GM23248 (cell line): ENCODE data around the gene FAM120C.

Source experiments
- EZH2 ChIP-seq: fragments of 200-600 bp; sonication (generic); IDR thresholded peaks from 2 replicates; pipeline ENCODE4 v1.6.1; 2018; ENCODE audit warnings: antibody characterized with exemption, mild to moderate bottlenecking; ENCODE audit not compliant: insufficient read depth, poor library complexity, severe bottlenecking
- EZH2phosphoT487 ChIP-seq: fragments of 200-600 bp; sonication (generic); IDR thresholded peaks from 2 replicates; pipeline ENCODE4 v1.6.1; 2018; ENCODE audit warnings: antibody characterized with exemption, moderate library complexity, mild to moderate bottlenecking, low read depth; ENCODE audit not compliant: insufficient read depth

GRCh38 chrX:54090880-54091279 is 92.2 kb downstream of the FAM120C start:
- no peak for TF ChIP-seq EZH2phosphoT487
- TF ChIP-seq EZH2 = no peak
